Measurements from ENCODE around the gene CISD1.

DNA sequence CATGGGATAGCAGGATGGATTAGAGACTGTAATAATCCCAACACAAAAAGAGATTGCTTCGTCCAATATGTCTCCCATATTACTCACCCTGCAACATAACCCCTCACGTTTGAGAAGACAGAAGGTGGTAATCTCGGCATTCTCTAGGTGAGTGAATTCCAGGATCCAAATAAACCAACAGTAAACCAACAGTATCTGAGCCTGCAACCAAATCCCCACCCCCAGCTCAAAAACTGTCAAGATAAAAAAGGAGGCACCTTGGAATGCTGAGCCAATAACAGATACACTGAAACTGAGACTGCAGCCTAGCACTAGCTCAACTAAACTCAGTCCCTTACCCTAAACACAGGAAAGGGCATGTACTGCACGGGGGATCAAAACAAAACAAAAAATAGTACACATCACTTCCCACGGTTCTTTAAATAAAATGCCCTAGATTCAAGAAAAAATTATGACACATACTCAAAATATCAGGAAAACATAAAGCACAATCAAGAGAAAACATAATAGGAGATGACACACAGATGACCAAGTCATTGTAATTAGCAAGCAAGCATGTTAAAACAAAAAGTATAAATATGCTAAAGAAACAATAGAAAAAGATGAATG, 29.3 kb upstream of the CISD1 start:
- no peak for TF ChIP-seq POLR2A (IDR thresholded peaks at IDR 0.05; ENCODE audit: low read depth, low read length)
- TF ChIP-seq TAF1 (IDR thresholded peaks at IDR 0.05; ENCODE audit: low read depth, low read length) = no peak
